Measurements from ENCODE around the gene TMEM186.
"Not testable (repeated sequence)": the region's sequence is repeated elsewhere in the genome, so short reads cannot be mapped to it uniquely, and the experiment has no call there.

The TMEM186 gene

GRCh38 chr16:8812162-8812843, 14.9 kb upstream of the TMEM186 start:
- DNase-seq (ENCODE audit: low spot score): no peak

- DNase-seq (ENCODE audit: low spot score): no peak
Observed at GRCh38 chr16:8808613-8809353, 11.3 kb upstream of the TMEM186 start.

GRCh38 chr16:8808009-8808408, 10.6 kb upstream of the TMEM186 start:
- no peak for DNase-seq (ENCODE audit: low spot score)

- DNase-seq (ENCODE audit: low spot score): no peak
Observed at GRCh38 chr16:8807189-8807588, 9.8 kb upstream of the TMEM186 start.

- no peak for DNase-seq (ENCODE audit: low spot score)
Observed at GRCh38 chr16:8806272-8806983, 9.0 kb upstream of the TMEM186 start.

- no peak for DNase-seq (ENCODE audit: low spot score)
Observed at GRCh38 chr16:8804313-8804712, 6.9 kb upstream of the TMEM186 start.

- not testable (repeated sequence) for DNase-seq (ENCODE audit: low spot score)
Observed at GRCh38 chr16:8803733-8804132, 6.3 kb upstream of the TMEM186 start.

GRCh38 chr16:8801701-8802100, 4.3 kb upstream of the TMEM186 start:
- DNase-seq (ENCODE audit: low spot score): no peak

- no peak for DNase-seq (ENCODE audit: low spot score)
Observed at GRCh38 chr16:8798535-8799157, 1.2 kb upstream of the TMEM186 start.

- no peak for DNase-seq (ENCODE audit: low spot score)
Observed at GRCh38 chr16:8798174-8798527, 712 bp upstream of the TMEM186 start.

GRCh38 chr16:8796469-8797363, 723 bp downstream of the TMEM186 start:
- no peak for DNase-seq (ENCODE audit: low spot score)

- DNase-seq (ENCODE audit: low spot score): no peak
Observed at GRCh38 chr16:8795818-8796217, 1.6 kb downstream of the TMEM186 start.

GRCh38 chr16:8795091-8795490, 2.3 kb downstream of the TMEM186 start:
- DNase-seq (ENCODE audit: low spot score): no peak

- DNase-seq (ENCODE audit: low spot score): no peak
Observed at GRCh38 chr16:8788578-8789172, 8.8 kb downstream of the TMEM186 start.

- DNase-seq (ENCODE audit: low spot score): not testable (repeated sequence)
Observed at GRCh38 chr16:8786316-8786715, 11.1 kb downstream of the TMEM186 start.

- DNase-seq (ENCODE audit: low spot score): no peak
Observed at GRCh38 chr16:8785408-8785807, 12.0 kb downstream of the TMEM186 start.

GRCh38 chr16:8782673-8783072, 14.8 kb downstream of the TMEM186 start:
- DNase-seq (ENCODE audit: low spot score): no peak

GRCh38 chr16:8781797-8782196, 15.6 kb downstream of the TMEM186 start:
- DNase-seq (ENCODE audit: low spot score): no peak

GRCh38 chr16:8777217-8777616, 20.2 kb downstream of the TMEM186 start:
- no peak for DNase-seq (ENCODE audit: low spot score)

GRCh38 chr16:8776129-8776584, 21.3 kb downstream of the TMEM186 start:
- no peak for DNase-seq (ENCODE audit: low spot score)

GRCh38 chr16:8775359-8775758, 22.1 kb downstream of the TMEM186 start:
- DNase-seq (ENCODE audit: low spot score): no peak

All from SK-N-DZ (cell line).